ENCODE results near the gene ZBTB20.

GRCh38 chr3:114378760-114379159, 768.3 kb downstream of the ZBTB20 start:
- TF ChIP-seq CTCF (IDR thresholded peaks at IDR 0.05) (no peak), POLR2AphosphoS5 (IDR thresholded peaks at IDR 0.05) (no peak), EP300 (IDR thresholded peaks at IDR 0.05) (no peak)
